WERI-Rb-1 (cell line): ENCODE results near the gene RSPRY1.
"Not testable (repeated sequence)": the region's sequence is repeated elsewhere in the genome, so short reads cannot be mapped to it uniquely, and the experiment has no call there.

Experiments
- DNase-seq: peaks from one replicate; pipeline ENCODE4 v3.0.0-alpha.2; 2020
- H3K27ac ChIP-seq: fragments of 250-450 bp; sonication (Bioruptor Pico); 2 replicates; pipeline ENCODE4 v1.5.1; 2020; ENCODE audit warnings: mild to moderate bottlenecking, moderate library complexity
- H3K27me3 ChIP-seq: fragments of 250-450 bp; sonication (Bioruptor Pico); 2 replicates; pipeline ENCODE4 v1.5.1; 2021; ENCODE audit warnings: mild to moderate bottlenecking, low read depth, moderate library complexity; ENCODE audit not compliant: insufficient read depth, severe bottlenecking
- H3K36me3 ChIP-seq: fragments of 250-450 bp; sonication (Bioruptor Pico); 2 replicates; pipeline ENCODE4 v1.5.1; 2020; ENCODE audit warnings: mild to moderate bottlenecking, moderate library complexity
- H3K4me3 ChIP-seq: 2 replicates; pipeline ENCODE4 v1.5.1; 2011; ENCODE audit warnings: low read depth, mild to moderate bottlenecking, control low read depth, low read length
- H3K9me3 ChIP-seq: fragments of 250-450 bp; sonication (Bioruptor Pico); 2 replicates; pipeline ENCODE4 v1.5.1; 2021; ENCODE audit warnings: mild to moderate bottlenecking, moderate library complexity; ENCODE audit not compliant: severe bottlenecking
- TF ChIP-seq, protein P1 (sequence below): IDR thresholded peaks from 2 replicates; pipeline ENCODE4 v1.5.1; 2011; ENCODE audit warnings: low read depth, mild to moderate bottlenecking, control low read depth, inconsistent platforms, low read length

RSPRY1 gene

DNA sequence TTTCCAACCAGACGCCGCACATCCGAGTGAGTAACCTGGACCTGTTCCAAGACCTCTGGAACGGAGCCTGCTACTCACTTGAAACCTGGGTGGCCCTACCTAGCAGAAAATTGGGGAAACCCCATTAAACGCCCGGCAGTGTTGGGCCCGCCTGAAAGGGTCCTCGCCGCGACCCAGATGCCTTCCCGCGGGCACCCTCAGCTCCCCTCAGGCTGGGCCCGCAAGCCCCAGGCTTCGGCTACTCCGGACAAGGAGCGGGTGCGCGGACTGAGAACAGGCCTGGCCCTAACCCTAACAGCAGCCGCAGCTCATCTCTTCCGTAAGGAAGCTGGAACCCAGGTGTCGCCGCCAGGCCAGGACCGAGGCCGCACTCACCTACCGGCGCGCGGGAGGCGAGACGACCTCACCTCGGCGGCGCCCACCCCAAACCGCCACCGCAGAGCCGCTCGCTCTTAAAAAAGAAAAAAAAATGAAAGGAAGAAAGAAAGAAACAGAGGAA is 634 bp upstream of the RSPRY1 start:
- Histone ChIP-seq H3K4me3 (peak overlapping the region; percentile 98), H3K36me3 (peaks cover 10% of the 10 kb centered on the region), H3K27me3 (no peaks in the 10 kb centered on the region), H3K27ac (peak overlapping the region; percentile 94), H3K9me3 (no peaks in the 10 kb centered on the region)
- TF ChIP-seq, protein P1, sequence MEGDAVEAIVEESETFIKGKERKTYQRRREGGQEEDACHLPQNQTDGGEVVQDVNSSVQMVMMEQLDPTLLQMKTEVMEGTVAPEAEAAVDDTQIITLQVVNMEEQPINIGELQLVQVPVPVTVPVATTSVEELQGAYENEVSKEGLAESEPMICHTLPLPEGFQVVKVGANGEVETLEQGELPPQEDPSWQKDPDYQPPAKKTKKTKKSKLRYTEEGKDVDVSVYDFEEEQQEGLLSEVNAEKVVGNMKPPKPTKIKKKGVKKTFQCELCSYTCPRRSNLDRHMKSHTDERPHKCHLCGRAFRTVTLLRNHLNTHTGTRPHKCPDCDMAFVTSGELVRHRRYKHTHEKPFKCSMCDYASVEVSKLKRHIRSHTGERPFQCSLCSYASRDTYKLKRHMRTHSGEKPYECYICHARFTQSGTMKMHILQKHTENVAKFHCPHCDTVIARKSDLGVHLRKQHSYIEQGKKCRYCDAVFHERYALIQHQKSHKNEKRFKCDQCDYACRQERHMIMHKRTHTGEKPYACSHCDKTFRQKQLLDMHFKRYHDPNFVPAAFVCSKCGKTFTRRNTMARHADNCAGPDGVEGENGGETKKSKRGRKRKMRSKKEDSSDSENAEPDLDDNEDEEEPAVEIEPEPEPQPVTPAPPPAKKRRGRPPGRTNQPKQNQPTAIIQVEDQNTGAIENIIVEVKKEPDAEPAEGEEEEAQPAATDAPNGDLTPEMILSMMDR: no peak
- DNase-seq: no peak

DNA sequence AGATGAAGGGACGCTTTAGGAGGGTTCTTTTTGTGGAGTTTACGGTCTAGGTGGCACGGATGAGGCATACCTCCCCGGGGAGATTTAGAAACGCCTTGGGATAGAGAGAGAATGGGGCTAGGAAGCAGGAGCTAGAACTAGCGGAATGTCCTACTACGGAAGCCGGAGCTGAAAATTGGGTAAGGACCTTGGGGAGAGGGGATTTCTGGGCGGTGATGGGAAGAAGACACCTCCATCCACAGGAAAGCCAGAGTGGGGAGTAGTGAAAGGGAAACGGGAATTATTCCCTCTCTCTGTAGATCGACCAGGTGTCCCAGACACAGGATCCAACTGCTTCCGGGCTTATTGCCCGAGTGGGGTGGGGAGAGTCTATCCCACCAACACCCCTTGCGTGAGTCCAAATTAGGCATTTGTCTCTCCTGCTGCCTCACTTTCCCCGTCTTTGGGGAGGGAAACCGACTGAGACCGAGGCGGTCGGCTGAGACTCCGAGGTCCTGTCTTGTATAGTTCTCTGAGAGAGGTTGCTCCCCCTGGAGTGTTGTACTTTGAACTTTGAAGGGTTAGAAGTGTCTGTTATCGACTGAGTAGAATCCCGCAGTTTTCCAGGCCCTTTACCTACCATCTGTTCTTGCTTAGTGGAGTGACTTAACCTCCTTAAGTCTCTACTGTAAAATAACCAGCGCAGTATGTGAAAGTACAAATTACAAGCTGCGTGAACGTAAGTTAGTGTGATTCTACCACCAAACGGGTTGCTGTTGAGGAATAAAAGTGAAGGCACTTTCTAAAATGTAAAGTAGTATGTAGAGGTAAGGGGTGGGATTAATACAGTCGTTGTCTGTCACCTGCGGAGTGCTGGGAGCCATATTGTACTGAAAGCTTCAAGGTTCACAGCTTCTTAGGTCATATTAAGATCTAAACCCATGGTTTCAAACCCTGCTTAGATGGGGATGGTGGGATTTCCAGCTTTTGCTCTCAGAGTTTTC is 1.0 kb downstream of the RSPRY1 start:
- peak; percentile 49 for DNase-seq
- TF ChIP-seq, protein P1: no peak
- peak overlapping the region; percentile 99 for H3K4me3 ChIP-seq
- no peaks in the 10 kb centered on the region for H3K27me3 ChIP-seq
- peak overlapping the region; percentile 96 for H3K27ac ChIP-seq
- H3K36me3 ChIP-seq: peaks cover 10% of the 10 kb centered on the region
- no peaks in the 10 kb centered on the region for H3K9me3 ChIP-seq

DNA sequence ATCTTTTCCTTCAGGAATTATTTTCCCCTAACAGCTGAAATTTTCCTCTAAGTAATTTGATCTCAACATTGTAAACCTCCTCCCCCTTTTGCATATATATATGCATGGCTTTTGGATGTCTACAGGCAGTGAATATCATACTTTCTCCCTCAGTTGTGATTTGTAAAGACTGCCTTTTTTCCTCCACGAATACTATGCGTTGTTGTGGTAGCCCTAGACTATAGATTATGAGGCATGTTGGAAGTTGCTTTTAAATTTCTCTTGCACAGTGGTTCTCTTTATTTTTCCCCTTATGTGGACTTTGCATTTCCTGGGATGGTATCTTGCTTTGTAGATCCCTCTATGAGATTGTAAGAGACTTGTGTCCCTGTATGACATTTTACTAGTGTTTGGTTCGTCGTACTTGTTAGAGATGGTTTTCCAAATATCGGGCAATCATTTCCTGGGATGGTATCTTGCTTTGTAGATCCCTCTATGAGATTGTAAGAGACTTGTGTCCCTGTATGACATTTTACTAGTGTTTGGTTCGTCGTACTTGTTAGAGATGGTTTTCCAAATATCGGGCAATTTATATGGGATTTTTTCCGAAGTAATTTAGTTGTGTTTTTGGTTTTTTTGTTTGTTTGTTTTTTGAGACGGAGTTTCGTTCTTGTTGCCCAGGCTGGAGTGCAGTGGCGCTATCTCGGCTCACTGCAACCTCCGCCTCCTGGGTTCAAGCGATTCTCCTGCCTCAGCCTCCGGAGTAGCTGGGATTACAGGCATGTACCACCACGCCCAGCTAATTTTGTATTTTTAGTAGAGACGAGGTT is 2.0 kb downstream of the RSPRY1 start:
- not testable (repeated sequence) for H3K9me3 ChIP-seq, DNase-seq, H3K27me3 ChIP-seq
- H3K36me3 ChIP-seq: peaks cover 10% of the 10 kb centered on the region
- H3K4me3 ChIP-seq: peak overlapping the region; percentile 99
- peak overlapping the region; percentile 96 for H3K27ac ChIP-seq

DNA sequence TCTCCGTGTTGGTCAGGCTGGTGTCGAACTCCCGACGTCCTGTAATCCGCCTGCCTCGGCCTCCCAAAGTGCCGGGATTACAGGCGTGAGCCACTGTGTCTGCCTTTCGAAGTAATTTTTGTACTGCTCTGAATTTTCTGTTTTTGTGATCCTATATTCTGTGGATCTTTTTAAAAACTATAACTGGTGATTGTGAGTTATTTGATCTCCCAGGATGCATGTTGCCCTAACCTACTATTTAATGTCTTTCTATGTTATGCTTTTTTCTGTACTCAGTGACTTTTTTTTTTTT is 2.5 kb downstream of the RSPRY1 start:
- TF ChIP-seq, protein P1: no peak
- DNase-seq: no peak
- peak overlapping the region; percentile 96 for H3K27ac ChIP-seq
- no peaks in the 10 kb centered on the region for H3K9me3 ChIP-seq
- peaks cover 10% of the 10 kb centered on the region for H3K36me3 ChIP-seq
- no peaks in the 10 kb centered on the region for H3K27me3 ChIP-seq
- H3K4me3 ChIP-seq: no peak overlapping the region

DNA sequence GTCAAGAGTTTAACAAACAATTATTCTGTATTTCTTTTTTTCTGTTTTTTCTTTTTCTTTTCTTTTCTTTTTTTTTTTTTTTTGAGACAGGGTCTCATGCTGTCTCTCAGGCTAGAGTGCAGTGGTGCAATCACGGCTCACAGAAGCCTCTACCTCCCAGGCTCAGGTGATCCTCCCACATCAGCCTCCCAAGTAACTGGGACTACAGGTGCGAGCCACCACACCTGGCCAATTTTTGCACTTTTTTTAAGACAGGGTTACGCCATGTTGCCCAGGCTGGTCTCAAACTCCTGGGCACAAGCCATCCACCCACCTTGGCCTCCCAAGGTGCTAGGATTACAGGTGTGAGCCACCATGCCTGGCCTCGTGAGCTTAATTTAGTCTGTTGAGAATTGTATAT is 3.4 kb downstream of the RSPRY1 start:
- H3K4me3 ChIP-seq, H3K27me3 ChIP-seq, H3K9me3 ChIP-seq, DNase-seq, H3K27ac ChIP-seq: not testable (repeated sequence)
- peaks cover 10% of the 10 kb centered on the region for H3K36me3 ChIP-seq

DNA sequence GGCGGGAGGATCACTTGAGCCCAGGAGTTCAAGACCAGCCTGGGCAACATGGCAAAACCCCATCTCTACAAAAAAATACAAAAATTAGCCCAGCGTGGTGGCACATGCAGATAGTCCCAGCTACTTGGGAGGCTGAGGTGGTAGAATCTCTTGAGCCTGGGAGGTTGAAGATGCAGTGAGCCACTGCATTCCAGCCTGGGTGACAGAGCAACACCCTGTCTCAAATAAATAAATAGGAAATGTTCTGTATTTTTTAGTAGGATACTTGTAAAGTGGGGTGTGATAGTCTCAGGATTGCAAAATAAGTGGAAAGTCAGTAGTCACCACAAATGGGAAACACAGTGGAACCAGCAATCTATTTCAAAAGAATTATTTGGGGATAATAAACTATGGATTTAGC is 4.0 kb downstream of the RSPRY1 start:
- H3K4me3 ChIP-seq: no peak overlapping the region
- H3K9me3 ChIP-seq: no peaks in the 10 kb centered on the region
- no peak for DNase-seq
- TF ChIP-seq, protein P1: no peak
- H3K36me3 ChIP-seq: peaks cover 10% of the 10 kb centered on the region
- H3K27me3 ChIP-seq: no peaks in the 10 kb centered on the region
- no peak overlapping the region for H3K27ac ChIP-seq
